HEK293T (cell line): ENCODE measurements around the gene ACVR2A.

Experiments used
- ARNT ChIP-seq: fragments of 450-650 bp; IDR thresholded peaks from 2 replicates; pipeline ENCODE4 v1.6.1; 2017; ENCODE audit warnings: mild to moderate bottlenecking
- ELF4 ChIP-seq: fragments of 450-650 bp; IDR thresholded peaks from 2 replicates; pipeline ENCODE4 v1.6.1; 2017; ENCODE audit warnings: antibody characterized with exemption
- FOXA1 ChIP-seq: fragments of 450-650 bp; IDR thresholded peaks from 2 replicates; pipeline ENCODE4 v1.6.1; 2016; ENCODE audit warnings: mild to moderate bottlenecking
- FOXM1 ChIP-seq: fragments of 450-650 bp; IDR thresholded peaks from 2 replicates; pipeline ENCODE4 v1.6.1; 2017; ENCODE audit warnings: mild to moderate bottlenecking, borderline replicate concordance
- HDGF ChIP-seq: fragments of 450-650 bp; IDR thresholded peaks from 2 replicates; pipeline ENCODE4 v1.6.1; 2017; ENCODE audit warnings: antibody characterized with exemption, borderline replicate concordance
- LEF1 ChIP-seq: fragments of 450-650 bp; IDR thresholded peaks from 2 replicates; pipeline ENCODE4 v1.6.1; 2017; ENCODE audit warnings: mild to moderate bottlenecking, borderline replicate concordance
- NFRKB ChIP-seq: fragments of 450-650 bp; IDR thresholded peaks from 2 replicates; pipeline ENCODE4 v1.6.1; 2016; ENCODE audit warnings: mild to moderate bottlenecking, moderate library complexity
- SP1 ChIP-seq: fragments of 450-650 bp; IDR thresholded peaks from 2 replicates; pipeline ENCODE4 v1.6.1; 2017
- SUZ12 ChIP-seq: fragments of 450-650 bp; IDR thresholded peaks from 2 replicates; pipeline ENCODE4 v1.6.1; 2016; ENCODE audit warnings: mild to moderate bottlenecking
- TARDBP ChIP-seq: fragments of 450-650 bp; IDR thresholded peaks from 2 replicates; pipeline ENCODE4 v1.6.1; 2016
- ZNF384 ChIP-seq: fragments of 450-650 bp; IDR thresholded peaks from 2 replicates; pipeline ENCODE4 v1.6.1; 2016
- TF ChIP-seq, protein P1 (sequence below): fragments of 450-650 bp; IDR thresholded peaks from 2 replicates; pipeline ENCODE4 v1.6.1; 2016

DNA sequence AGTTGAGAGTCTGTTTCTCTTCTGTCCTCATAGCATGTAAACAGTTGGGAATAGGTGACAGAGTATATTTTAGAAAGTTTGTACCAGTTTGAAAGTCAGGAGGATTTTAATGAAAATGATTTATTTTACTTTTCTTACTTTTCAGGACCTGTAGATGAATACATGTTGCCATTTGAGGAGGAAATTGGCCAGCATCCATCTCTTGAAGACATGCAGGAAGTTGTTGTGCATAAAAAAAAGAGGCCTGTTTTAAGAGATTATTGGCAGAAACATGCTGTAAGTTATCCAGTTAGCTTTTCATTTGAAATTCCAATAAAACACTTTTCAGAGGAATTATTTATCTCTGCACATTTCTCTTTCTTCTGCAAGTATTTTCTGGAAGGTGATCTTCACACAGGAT lies 81.1 kb downstream of the ACVR2A start:
- TF ChIP-seq, protein P1, sequence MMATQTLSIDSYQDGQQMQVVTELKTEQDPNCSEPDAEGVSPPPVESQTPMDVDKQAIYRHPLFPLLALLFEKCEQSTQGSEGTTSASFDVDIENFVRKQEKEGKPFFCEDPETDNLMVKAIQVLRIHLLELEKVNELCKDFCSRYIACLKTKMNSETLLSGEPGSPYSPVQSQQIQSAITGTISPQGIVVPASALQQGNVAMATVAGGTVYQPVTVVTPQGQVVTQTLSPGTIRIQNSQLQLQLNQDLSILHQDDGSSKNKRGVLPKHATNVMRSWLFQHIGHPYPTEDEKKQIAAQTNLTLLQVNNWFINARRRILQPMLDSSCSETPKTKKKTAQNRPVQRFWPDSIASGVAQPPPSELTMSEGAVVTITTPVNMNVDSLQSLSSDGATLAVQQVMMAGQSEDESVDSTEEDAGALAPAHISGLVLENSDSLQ: no peak
- no peak for TF ChIP-seq SUZ12
- TF ChIP-seq SP1: no peak
- no peak for TF ChIP-seq TARDBP
- TF ChIP-seq HDGF: no peak
- TF ChIP-seq FOXA1: no peak
- TF ChIP-seq FOXM1: no peak
- no peak for TF ChIP-seq ARNT
- TF ChIP-seq ELF4: no peak
- TF ChIP-seq LEF1: no peak
- TF ChIP-seq ZNF384: no peak
- no peak for TF ChIP-seq NFRKB
